ENCODE data around the gene GAL3ST3.
"Not testable (repeated sequence)": the region's sequence is repeated elsewhere in the genome, so short reads cannot be mapped to it uniquely, and the experiment has no call there.

GAL3ST3 gene, protein sequence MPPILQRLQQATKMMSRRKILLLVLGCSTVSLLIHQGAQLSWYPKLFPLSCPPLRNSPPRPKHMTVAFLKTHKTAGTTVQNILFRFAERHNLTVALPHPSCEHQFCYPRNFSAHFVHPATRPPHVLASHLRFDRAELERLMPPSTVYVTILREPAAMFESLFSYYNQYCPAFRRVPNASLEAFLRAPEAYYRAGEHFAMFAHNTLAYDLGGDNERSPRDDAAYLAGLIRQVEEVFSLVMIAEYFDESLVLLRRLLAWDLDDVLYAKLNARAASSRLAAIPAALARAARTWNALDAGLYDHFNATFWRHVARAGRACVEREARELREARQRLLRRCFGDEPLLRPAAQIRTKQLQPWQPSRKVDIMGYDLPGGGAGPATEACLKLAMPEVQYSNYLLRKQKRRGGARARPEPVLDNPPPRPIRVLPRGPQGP

DNA sequence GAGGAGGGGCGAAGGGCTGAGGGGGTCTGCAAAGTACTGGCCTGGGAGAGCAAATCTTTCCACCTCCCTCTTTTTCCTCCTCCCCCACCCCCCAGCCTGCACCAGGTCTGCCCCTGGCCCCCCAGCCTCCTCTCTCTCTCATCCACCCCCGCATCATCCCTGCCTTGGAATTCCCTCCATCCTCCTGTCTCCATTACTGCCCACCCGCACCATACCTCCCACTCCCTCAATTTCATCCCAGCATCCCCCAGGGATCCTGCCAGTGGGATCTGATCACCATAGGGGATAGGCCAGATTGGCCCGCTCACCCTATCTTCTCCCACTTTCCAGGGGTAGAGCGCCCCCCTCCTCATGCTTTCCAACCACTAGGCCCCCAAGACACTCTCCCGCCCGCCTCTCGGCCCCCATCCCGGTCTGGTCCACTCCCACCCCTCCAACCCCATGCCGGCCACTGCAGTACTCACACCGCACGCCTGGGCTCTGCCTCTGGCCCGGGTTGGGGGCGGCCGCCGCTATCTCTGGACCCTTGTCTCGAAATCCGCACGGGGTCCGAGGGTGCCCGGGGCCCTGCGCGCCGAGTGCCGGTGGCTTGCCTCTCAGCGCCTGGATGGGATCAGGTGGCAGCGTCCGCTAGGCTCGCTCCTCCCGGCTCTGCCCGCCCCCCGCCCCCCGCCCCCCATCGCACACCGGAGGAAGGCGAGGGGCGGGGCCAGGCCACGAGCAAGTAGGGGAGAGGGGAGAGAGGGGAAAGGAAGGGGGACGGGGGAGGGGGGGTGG, at the start of gene GAL3ST3:
TSS of gene GAL3ST3 (minus strand) at position 615 of the 777 bp plus-strand sequence. CDS start 3,746 bp downstream, outside the sequence.
- DNase-seq = peak in 10 of 56 donors; percentile 8 to 63 (median 28)

DNA sequence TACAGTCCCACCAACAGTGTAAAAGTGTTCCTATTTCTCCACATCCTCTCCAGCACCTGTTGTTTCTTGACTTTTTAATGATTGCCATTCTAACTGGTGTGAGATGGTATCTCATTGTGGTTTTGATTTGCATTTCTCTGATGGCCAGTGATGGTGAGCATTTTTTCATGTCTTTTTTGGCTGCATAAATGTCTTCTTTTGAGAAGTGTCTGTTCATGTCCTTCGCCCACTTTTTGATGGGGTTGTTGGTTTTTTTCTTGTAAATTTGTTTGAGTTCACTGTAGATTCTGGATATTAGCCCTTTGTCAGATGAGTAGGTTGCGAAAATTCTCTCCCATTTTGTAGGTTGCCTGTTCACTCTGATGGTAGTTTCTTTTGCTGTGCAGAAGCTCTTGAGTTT, 43.2 kb upstream of the GAL3ST3 start:
- not testable (repeated sequence) for DNase-seq

- DNase-seq = no peak
Observed at GRCh38 chr11:66090288-66090687, 41.3 kb upstream of the GAL3ST3 start.

DNA sequence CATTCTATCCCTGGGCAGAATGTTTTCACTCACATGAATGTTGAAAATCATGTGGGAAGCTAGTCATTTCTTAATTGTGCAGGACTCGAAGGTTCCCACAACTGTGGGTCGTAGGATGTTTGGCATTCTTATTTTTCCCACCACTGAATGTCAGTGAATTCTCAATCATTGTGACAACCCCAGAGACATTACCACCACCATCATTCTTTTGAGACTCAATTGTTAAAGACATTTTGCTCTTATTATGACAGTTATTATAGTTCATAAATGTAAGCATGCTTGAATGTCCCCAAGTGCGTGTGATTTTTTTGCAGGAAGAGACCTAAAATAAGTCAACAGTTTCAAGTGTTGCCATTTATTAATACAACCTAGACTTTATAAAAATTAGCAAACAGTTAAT, 40.1 kb upstream of the GAL3ST3 start:
- no peak for DNase-seq

DNA sequence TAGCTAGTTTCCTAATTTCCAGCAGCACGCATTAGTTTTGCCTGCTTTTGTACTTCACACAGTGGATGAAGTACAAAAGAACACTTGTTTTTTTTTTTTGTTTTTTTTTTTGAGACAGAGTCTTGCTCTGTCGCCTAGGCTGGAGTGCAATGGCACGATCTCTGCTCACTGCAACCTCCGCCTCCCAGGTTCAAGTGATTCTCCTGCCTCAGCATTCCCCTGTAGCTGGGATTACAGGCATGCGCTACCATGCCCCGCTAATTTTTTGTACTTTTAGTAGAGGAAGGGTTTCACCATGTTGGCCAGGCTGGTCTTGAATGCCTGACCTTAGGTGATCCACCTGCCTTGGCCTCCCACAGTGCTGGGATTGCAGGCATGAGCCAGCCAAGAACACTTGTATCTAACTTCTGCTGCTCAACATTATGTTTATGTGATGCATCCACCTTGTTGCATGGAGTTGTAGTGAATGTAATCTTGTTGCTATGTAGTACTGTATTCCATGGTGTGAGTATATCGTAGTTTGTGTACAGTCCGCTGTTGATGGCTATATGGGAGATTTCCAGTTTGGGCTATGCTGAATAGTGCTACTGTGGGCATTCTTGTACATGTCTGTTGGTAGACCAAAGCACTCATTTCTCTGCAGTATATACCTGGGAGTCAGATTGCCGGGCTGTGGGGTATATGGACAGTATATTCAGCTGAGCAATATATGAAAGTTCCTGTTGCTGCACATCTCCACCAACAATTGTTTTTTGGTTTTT, 38.4 kb upstream of the GAL3ST3 start:
- no peak for DNase-seq

DNA sequence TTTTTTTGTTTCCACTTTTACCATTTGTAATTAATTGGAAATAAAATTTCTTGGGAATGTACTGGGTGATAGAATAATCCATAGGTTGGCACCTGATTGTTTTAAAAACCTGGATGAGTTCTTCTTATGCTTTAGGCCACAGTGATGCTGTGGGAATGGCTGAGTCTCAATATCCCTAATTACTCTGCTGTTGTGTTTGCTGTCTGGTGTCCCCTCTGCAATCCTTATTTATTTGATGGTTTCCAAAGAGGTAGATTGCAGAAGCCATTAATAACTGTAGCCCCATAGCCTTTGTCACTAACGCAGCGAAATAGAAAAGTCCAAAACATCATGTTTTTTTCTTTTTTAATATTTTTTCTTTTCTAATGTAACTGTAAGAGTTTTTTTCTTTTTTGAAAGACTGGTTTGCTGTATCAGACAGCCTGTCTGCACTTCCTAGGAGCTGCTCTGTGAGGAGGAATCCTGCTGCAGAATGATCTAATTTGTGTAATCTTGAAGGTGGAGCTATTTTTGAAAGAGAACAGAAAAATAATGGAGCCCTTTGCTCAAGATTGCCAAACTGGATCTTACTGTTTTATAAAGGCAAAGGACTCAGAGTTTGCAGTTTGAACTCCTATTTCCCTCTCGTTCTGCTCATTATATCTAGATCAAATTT, 36.0 kb upstream of the GAL3ST3 start:
- peak in 3 of 56 donors; percentile 12 to 27 (median 21) for DNase-seq

- no peak for DNase-seq
Observed at GRCh38 chr11:66083767-66084166, 34.8 kb upstream of the GAL3ST3 start.

- DNase-seq = no peak
Observed at GRCh38 chr11:66082946-66083698, 34.2 kb upstream of the GAL3ST3 start.

DNA sequence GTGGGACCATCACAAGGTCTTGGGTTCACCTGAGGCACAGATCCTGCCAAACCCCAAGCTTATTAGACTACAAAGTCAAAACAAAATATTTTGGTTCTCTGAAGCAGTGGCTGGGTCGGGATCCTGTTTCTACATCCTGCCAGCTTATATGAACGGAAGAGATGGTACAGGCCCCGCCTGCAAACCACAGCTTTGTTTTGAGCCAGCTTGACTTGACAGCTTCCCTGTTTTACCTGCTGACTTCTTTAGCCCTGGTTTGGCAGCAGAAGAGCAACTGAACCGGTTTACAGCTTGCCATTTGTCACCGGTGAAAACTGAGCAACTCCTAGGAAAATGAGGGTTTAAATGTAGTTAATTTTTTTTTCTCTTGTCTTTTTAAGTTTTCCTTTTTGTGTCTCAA, 32.5 kb upstream of the GAL3ST3 start:
- DNase-seq = peak in 8 of 56 donors; percentile 2 to 37 (median 8)

DNA sequence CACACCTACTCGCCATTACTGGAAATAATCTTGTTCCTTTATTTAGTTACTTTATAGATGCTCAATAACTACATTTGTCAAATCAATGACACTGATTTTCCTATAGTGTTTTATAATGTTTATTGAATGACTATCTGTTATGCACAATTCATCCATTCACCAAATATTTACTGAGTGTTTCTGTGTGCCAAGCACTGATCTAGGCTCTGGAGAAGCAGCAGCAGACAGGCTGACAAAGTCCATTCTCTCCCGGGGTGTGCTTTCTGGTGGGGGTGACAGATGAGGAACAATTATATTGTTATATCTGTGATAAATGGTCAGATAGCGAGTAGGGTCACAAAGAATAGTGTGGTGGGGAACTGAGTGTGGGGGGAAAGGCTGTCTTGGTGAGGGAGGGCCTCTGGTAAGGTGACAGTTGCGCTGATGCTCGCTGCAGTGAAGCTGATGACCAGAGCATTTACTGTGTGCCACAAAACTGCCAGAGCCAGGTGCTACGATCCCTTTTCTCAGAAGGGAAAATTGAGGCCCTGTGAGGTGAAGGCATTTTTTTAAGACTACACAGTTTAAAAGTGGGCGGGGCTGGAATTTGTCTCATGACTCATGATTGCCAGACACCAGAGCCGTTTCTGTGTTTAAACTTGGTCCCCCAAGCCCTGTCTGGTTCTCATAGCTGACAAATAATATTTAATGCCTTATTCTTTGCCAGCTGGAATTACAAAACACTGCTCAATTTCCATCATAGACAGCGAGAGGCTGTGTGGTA, 31.3 kb upstream of the GAL3ST3 start:
- DNase-seq = peak in 1 of 56 donors; percentile 1

DNA sequence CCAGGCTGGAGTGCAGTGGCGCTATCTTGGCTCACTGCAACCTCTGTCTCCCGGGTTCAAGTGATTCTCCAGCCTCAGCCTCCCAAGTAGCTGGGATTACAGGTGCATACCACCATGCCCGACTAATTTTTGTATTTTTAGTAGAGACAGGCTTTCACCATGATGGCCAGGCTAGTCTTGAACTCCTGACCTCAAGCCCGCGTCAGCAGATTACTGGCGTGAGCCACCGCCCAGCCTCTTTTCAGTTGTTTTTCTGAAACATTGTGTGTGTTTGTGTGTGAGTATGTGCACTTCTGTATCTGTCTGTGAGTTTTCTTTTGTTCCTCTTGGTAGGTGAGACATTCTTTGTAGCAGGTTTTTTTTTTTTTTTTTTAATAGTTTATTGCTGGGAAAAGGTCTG, 30.0 kb upstream of the GAL3ST3 start:
- DNase-seq = not testable (repeated sequence)

DNA sequence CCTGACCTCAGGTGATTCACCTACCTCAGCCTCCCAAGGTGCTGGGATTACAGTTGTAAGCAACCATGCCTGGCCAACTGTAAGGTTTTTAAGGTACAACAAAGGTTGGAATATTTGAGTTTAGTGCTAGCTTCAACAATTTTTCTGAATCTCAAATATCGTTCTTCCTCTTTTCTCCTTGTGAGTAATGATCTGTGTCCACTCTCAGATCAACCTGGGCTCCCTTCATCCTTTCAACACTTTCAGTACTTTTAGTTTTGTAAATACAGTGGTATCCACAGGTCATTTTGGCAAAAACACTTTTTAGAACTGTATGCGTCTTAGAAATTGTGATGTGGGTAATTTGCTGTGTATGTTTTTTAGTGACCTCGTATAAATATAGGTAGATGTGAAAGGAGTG, 29.0 kb upstream of the GAL3ST3 start:
- DNase-seq = no peak

GRCh38 chr11:66076561-66076960, 27.6 kb upstream of the GAL3ST3 start:
- DNase-seq = no peak

DNA sequence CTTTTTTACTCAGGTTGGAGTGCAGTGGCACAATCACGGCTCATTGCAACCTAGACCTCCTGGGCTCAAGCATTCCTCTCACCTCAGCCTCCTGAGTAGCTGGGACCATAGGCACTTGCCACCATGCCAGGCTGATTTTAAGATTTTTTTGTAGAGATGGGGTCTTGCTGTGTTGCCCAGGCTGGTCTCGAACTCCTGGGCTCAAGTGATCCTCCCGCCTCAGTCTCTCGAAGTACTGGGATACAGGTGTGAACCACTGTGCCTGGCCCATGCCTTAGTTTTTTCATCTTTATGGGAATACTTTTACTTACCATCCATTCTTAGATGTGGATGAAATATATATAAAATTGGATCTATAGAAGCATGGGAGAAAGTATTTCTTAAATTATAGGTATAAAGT, 26.3 kb upstream of the GAL3ST3 start:
- DNase-seq = no peak

GRCh38 chr11:66073669-66074068, 24.7 kb upstream of the GAL3ST3 start:
- no peak for DNase-seq

DNA sequence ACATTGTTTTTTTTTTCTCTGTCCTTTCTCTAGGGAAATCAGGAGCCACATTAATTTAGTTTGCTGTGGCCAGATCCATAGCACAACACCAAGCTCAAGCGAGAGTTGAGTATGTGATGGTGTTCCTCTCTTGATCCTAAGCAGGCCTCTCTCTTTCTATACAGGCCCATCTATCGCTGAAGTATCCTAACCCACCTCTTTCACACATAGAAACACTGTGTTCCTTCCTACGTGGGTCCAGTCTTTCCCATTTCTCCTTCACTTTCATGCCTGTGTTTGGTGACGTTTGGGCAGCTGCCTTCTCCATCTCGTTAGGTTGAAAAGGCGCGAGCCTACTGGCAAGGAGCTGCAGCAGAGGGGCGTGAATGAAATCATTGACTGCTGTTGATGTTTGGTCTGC, 23.6 kb upstream of the GAL3ST3 start:
- no peak for DNase-seq

- DNase-seq = no peak
Observed at GRCh38 chr11:66072081-66072480, 23.1 kb upstream of the GAL3ST3 start.

- peak in 1 of 56 donors; percentile 20 for DNase-seq
Observed at GRCh38 chr11:66071381-66071801, 22.4 kb upstream of the GAL3ST3 start.

DNA sequence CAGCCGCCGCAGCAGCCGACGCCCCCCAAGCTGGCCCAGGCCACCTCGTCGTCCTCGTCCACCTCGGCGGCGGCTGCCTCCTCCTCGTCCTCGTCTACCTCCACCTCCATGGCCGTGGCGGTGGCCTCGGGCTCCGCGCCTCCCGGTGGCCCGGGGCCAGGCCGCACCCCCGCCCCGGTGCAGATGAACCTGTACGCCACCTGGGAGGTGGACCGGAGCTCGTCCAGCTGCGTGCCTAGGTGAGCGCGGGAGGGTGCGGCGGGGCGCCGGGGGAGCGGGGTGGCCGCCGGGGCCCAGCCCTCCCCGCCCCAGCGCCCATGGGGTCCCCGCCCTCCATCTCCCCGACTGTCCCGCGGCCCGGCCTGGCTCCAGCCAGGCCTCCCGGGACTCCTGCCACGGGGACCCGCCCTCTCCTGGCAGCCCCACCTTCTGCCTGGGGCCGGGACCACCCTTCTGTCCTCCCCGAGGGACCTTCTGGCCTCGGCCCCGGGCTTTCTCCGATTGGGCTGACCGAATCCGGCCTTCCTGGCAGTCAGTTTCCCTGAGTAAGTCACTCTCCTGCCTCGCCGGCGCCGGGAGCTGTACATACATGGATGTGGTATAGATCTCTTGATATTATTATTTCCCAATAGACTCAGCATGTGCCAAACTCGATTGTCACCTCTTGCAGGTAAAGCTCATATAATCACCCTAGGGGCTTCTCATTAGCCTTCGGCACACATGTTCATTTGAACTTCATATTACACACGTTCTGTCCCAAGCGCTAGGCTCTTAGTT, 21.8 kb upstream of the GAL3ST3 start:
- peak in 22 of 56 donors; percentile 10 to 57 (median 28) for DNase-seq
